GM18526 (cell line): ENCODE measurements around the gene RHBG.

Experiments used
- POLR2A ChIP-seq: IDR thresholded peaks from 3 replicates; pipeline ENCODE4 v1.6.1; 2011; ENCODE audit not compliant: insufficient read length; ENCODE audit errors: extremely low read depth

Gene RHBG

GRCh38 chr1:156410238-156410637 lies 41.2 kb downstream of the RHBG start:
- TF ChIP-seq POLR2A, result no peak

- no peak for TF ChIP-seq POLR2A
These were observed 41.7 kb downstream of the RHBG start for GRCh38 chr1:156410740-156411139.

GRCh38 chr1:156412653-156413321 lies 43.8 kb downstream of the RHBG start:
- TF ChIP-seq POLR2A, result no peak

GRCh38 chr1:156413391-156414246 lies 44.6 kb downstream of the RHBG start:
- TF ChIP-seq POLR2A, result no peak

- TF ChIP-seq POLR2A, result no peak
These were observed 45.6 kb downstream of the RHBG start for GRCh38 chr1:156414461-156415064.

- no peak for TF ChIP-seq POLR2A
These were observed 48.0 kb downstream of the RHBG start for GRCh38 chr1:156416993-156417392.

GRCh38 chr1:156417401-156418020 lies 48.5 kb downstream of the RHBG start:
- no peak for TF ChIP-seq POLR2A

GRCh38 chr1:156418416-156419070 lies 49.5 kb downstream of the RHBG start:
- TF ChIP-seq POLR2A, result no peak

GRCh38 chr1:156419854-156420204 lies 50.8 kb downstream of the RHBG start:
- no peak for TF ChIP-seq POLR2A

GRCh38 chr1:156420205-156421061 lies 51.4 kb downstream of the RHBG start:
- peak; percentile 20 for TF ChIP-seq POLR2A

- peak; percentile 59 for TF ChIP-seq POLR2A
These were observed 52.3 kb downstream of the RHBG start for GRCh38 chr1:156421062-156421938.

- no peak for TF ChIP-seq POLR2A
These were observed 53.1 kb downstream of the RHBG start for GRCh38 chr1:156421939-156422601.

- TF ChIP-seq POLR2A, result no peak
These were observed 53.6 kb downstream of the RHBG start for GRCh38 chr1:156422602-156423091.
